Sigmoid colon (tissue), 7 donors: ENCODE measurements around the gene ZNF850. TPM values are rescaled to one million over a fixed set of nuclear protein-coding genes. Genes with fewer than 3 reads are reported as not detected.
A peak's percentile ranks its signal among the peaks of the same experiment; 100 is the strongest.

Experiments used
- DNase-seq: peaks from one replicate; pipeline ENCODE4 v3.0.0-alpha.2; 2019
- H3K27ac ChIP-seq, 4 donors: fragments of 200-600 bp; sonication (generic); one replicate each; pipeline ENCODE4 v1.5.1; 2016 to 2019; ENCODE audit warnings: mild to moderate bottlenecking in 1 of 4
- H3K27me3 ChIP-seq, 3 donors: fragments of 200-600 bp; sonication (generic); one replicate each; pipeline ENCODE4 v1.5.1; 2019; ENCODE audit warnings: mild to moderate bottlenecking in 1 of 3
- H3K36me3 ChIP-seq, 4 donors: fragments of 200-600 bp; sonication (generic); one replicate each; pipeline ENCODE4 v1.5.1; 2016 to 2019
- H3K4me1 ChIP-seq, 4 donors: fragments of 200-600 bp; sonication (generic); one replicate each; pipeline ENCODE4 v1.5.1; 2017 to 2019
- H3K4me3 ChIP-seq, 4 donors: fragments of 200-600 bp; sonication (generic); one replicate each; pipeline ENCODE4 v1.5.1; 2017 to 2019; ENCODE audit warnings: mild to moderate bottlenecking in 2 of 4, moderate library complexity in 1 of 4
- H3K9me3 ChIP-seq, 4 donors: fragments of 200-600 bp in 3 of 4; sonication (generic) in 3 of 4; one replicate each; pipeline versions ENCODE4 v1.5.1 to v1.6.1; 2013 to 2019
- EP300 ChIP-seq, 4 donors: sonication (generic); formaldehyde crosslinking; IDR thresholded peaks; one replicate each; pipeline ENCODE4 v1.6.1; 2017; ENCODE audit warnings: antibody characterized with exemption in 4 of 4
- POLR2A ChIP-seq, 2 donors: fragments of 450-650 bp; IDR thresholded peaks; one replicate each; pipeline ENCODE4 v1.6.1; 2016; ENCODE audit warnings: antibody characterized with exemption in 2 of 2, mild to moderate bottlenecking in 2 of 2, moderate library complexity in 2 of 2
- POLR2AphosphoS5 ChIP-seq, 4 donors: sonication (generic); formaldehyde crosslinking; IDR thresholded peaks; one replicate each; pipeline ENCODE4 v1.6.1; 2017; ENCODE audit warnings: antibody characterized with exemption in 4 of 4
- WGBS, 2 donors: extraction: QIAGEN DNeasy Blood & Tissue Kit; methylation state at CpG; one replicate each; pipeline ENCODE4 v1.1.7; 2013; 5-methylcytosine and 5-hydroxymethylcytosine counted together
- intact Hi-C: fragments of 100-400 bp; cut with DNase I; formaldehyde crosslinking; loops from one replicate; pipeline ENCODE4 v1.15.1; 2023
- polyA plus RNA-seq, 3 donors: library from polyadenylated mRNA; stranded (reverse); fragments of 200-250 nt; gene quantifications; one replicate each; pipeline ENCODE4 v1.2.3, GENCODE V29; 2013
- total RNA-seq, 4 donors: library from RNA; depleted of rRNA; stranded (reverse); fragments of >200 nt; gene quantifications; one replicate each; pipeline ENCODE4 v1.1.0, GENCODE V29; 2016
- TF ChIP-seq, protein P1 (sequence below), 4 experiments: fragments of 450-650 bp in 3 of 4; fragments of 200-600 bp in 1 of 4; IDR thresholded peaks; one replicate each; pipeline ENCODE4 v1.5.1; 2016 to 2019; ENCODE audit warnings: antibody characterized with exemption in 4 of 4, mild to moderate bottlenecking in 3 of 4, moderate library complexity in 2 of 4
- donor health status: healthy with polysubstance abuse.
- donor health status: Bipolar disorder and iron deficiency.
- donor health status: healthy.

Gene ZNF850
- 1 to 10 TPM; 2.2 to 4.6 (median 3.3) TPM for total RNA-seq
- 1 to 10 TPM in 1 of 3 donors, under 1 TPM in 2; 0.23 to 1.2 (median 0.55) TPM for polyA plus RNA-seq

DNA sequence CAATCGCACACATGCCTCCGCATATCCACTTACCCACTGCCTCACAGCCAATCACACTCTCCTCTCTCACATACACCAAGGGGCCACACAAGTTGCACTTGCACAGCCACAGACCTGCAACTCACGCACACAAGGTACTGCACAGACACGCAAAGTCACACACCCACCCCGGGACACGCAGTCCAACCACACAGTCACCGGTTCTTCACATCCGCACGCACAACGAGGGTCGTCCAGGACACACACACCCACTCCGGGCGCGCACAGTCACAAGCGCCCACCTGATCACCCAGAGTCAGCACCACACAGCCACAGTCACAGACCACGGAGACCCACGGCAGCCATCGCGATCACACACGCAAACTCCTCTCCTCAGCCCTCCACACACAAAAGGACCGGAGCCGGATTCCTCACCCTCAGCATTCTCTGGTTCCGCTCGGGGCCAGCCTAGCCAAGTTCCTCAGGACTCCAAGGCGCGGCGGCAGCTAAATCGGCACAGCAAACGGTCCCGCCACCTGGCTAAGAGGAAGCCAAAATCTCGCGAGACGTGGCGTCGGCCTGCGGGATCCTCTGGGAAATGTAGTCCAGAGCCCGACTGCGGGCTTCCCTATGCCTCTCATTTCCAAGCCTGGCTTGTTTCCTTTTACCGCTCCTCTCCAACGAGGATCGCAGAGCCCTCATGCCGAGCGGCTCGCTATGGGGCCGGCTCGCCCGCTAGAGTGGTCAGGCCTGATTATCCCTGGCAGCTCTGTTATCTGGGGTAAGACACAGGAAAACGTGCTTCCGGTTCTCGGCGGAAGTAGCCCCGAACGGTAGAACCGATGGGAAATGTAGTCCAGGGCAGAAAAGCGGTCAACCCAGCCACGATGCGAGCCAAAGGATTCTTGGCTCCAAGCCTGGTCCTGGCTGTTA is at the start of gene ZNF850:
TSS of gene ZNF850 (minus strand) at position 497 of the 912 bp plus-strand sequence. CDS start 10,201 bp downstream, outside the sequence.
- DNase-seq: peak; percentile 97
- H3K27me3 ChIP-seq: peaks cover 0 to 9% (median 0%) of the 10 kb centered on the region in 3 donors
- peak within 1 kb of the TSS; percentile 53 to 76 (median 71) for H3K4me3 ChIP-seq
- H3K27ac ChIP-seq: peak within 1 kb of the TSS; percentile 80 to 88 (median 84)
- intact Hi-C loops: loop anchor here (2.0 kb wide), 5 partner anchors 24 to 306 kb away; partner anchors contain the start of genes ZNF345, ZNF420, ZNF461 and ZNF790
- H3K9me3 ChIP-seq: peaks cover 0 to 27% (median 5%) of the 10 kb centered on the region in 4 donors
- TF ChIP-seq, protein P1, sequence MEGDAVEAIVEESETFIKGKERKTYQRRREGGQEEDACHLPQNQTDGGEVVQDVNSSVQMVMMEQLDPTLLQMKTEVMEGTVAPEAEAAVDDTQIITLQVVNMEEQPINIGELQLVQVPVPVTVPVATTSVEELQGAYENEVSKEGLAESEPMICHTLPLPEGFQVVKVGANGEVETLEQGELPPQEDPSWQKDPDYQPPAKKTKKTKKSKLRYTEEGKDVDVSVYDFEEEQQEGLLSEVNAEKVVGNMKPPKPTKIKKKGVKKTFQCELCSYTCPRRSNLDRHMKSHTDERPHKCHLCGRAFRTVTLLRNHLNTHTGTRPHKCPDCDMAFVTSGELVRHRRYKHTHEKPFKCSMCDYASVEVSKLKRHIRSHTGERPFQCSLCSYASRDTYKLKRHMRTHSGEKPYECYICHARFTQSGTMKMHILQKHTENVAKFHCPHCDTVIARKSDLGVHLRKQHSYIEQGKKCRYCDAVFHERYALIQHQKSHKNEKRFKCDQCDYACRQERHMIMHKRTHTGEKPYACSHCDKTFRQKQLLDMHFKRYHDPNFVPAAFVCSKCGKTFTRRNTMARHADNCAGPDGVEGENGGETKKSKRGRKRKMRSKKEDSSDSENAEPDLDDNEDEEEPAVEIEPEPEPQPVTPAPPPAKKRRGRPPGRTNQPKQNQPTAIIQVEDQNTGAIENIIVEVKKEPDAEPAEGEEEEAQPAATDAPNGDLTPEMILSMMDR (IDR thresholded peaks at IDR 0.05): no peak
- TF ChIP-seq EP300 (IDR thresholded peaks at IDR 0.05) (no peak), POLR2AphosphoS5 (IDR thresholded peaks at IDR 0.05) (peak; percentile 15 to 78 (median 53)), POLR2A (IDR thresholded peaks at IDR 0.05) (no peak)
- H3K4me1 ChIP-seq: peaks cover 0 to 20% (median 10%) of the 10 kb centered on the region in 4 donors
- no peaks in the 10 kb centered on the region for H3K36me3 ChIP-seq
- WGBS, 2 donors: 0% methylated on average over 57 of the region's 57 CpGs

DNA sequence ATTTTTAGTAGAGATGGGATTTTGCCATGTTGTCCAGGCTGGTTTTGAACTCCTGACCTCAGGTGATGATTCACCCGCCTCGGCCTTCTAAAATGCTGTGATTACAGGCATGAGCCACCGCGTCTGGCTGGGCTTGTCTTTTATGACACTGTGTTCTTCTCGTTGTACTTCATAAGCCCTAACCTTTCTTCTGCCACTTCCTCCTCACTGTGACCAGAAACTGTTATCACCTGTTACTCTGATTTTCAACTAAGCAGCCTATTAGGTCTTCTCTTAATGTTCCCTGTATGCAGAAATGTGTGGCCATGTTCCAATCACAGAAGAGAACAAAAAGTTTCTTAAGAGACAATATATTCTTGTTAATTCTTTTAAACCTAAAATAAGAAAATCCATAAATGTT is 49.2 kb upstream of the ZNF850 start:
- TF ChIP-seq EP300 (IDR thresholded peaks at IDR 0.05) (no peak), POLR2AphosphoS5 (IDR thresholded peaks at IDR 0.05) (no peak), POLR2A (IDR thresholded peaks at IDR 0.05) (no peak)
- TF ChIP-seq, protein P1 (IDR thresholded peaks at IDR 0.05): no peak
- Histone ChIP-seq H3K27ac (no peak overlapping the region), H3K4me3 (no peak overlapping the region), H3K36me3 (peaks cover 34 to 97% (median 74%) of the 10 kb centered on the region in 4 donors), H3K4me1 (no peaks in the 10 kb centered on the region), H3K9me3 (peaks cover 67 to 93% (median 84%) of the 10 kb centered on the region in 4 donors), H3K27me3 (no peaks in the 10 kb centered on the region)
- WGBS, 2 donors: 96 to 97% methylated on average over 5 of the region's 5 CpGs
- intact Hi-C loops: no loop called here
- no peak for DNase-seq

DNA sequence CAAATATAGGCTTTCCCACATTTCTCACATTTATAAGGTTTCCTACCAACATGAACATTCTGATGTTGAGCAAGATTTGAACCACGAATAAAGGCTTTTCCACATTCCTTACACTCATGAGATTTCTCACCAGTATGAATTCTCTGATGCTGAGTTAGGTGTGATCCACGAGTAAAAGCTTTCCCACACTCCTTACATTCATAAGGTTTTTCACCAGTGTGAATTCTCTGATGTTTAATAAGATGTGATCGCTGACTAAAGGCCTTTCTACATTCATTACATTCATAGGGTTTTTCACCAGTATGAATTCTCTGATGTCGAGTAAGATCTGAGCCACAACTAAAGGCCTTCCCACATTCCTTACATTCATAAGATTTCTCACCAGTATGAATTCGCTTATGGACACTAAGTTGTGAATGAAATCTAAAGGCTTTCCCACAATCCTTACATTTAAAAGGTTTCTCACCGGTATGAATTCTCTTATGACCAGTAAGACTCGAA is 46.6 kb upstream of the ZNF850 start:
- peaks cover 22 to 98% (median 66%) of the 10 kb centered on the region in 4 donors for H3K36me3 ChIP-seq
- WGBS, 2 donors: 95 to 97% methylated on average over 7 of the region's 7 CpGs

DNA sequence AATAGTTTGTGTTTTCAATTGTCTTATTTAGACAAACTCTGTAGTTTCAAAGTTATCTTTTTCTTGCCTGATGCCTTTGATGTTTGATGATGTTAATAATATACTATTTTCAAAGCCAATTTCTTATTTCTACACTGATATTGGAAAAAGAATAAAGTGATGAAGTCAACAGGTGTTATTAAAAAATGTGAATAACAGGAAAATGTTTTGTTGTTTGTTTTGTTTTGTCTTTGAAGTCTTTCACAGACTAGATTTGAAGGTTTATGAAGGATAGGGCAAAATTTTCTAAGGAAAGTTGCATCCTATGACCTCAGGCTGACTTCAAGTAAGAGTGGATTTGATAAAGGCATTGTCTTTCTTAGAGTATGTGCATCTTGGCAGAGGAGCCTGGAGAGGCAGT is 34.4 kb upstream of the ZNF850 start:
- DNase-seq: no peak
- Histone ChIP-seq H3K27ac (no peak overlapping the region), H3K9me3 (peaks cover 28 to 60% (median 47%) of the 10 kb centered on the region in 4 donors), H3K36me3 (peaks cover 0 to 68% (median 22%) of the 10 kb centered on the region in 4 donors), H3K27me3 (no peaks in the 10 kb centered on the region), H3K4me3 (no peak overlapping the region), H3K4me1 (no peaks in the 10 kb centered on the region)
- TF ChIP-seq EP300 (IDR thresholded peaks at IDR 0.05): no peak
- intact Hi-C loops: no loop called here

More for the DNA sequence above, 46.6 kb upstream of the ZNF850 start:
- no peak overlapping the region for H3K27ac ChIP-seq
- H3K4me1 ChIP-seq: no peaks in the 10 kb centered on the region
- H3K9me3 ChIP-seq: peaks cover 68 to 98% (median 87%) of the 10 kb centered on the region in 4 donors
- intact Hi-C loops: loop anchor here (10.0 kb wide), 1 partner anchor 46 kb away; no protein-coding TSS in a partner anchor
- no peak for TF ChIP-seq POLR2AphosphoS5 (IDR thresholded peaks at IDR 0.05)
- TF ChIP-seq, protein P1 (IDR thresholded peaks at IDR 0.05): no peak
- TF ChIP-seq POLR2A (IDR thresholded peaks at IDR 0.05): no peak
- TF ChIP-seq EP300 (IDR thresholded peaks at IDR 0.05): no peak
- no peak for DNase-seq
- no peaks in the 10 kb centered on the region for H3K27me3 ChIP-seq
- H3K4me3 ChIP-seq: no peak overlapping the region

DNA sequence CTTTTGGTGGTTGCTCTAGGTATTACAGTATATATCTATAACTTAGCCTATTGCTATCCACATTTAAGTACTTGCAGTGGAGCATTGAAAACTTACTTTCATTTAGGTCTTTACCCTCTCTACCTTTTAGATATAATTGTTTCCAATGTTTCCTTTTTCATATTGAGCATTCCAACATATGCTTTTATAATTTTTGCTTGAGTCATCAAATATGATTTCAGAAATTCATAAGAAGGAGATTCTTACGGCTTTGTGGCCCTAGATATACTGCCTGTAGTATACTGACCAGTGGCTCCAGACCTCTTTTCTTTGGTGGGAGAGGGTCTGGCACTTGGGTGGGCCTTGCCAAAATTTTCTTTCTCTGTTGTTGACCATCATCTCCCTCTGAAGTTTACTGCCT is 32.8 kb upstream of the ZNF850 start:
- 94 to 97% methylated on average over 1 of the region's 1 CpG for WGBS, 2 donors
- H3K36me3 ChIP-seq: peaks cover 0 to 75% (median 29%) of the 10 kb centered on the region in 4 donors

More for the DNA sequence above, 32.8 kb upstream of the ZNF850 start:
- H3K4me1 ChIP-seq: no peaks in the 10 kb centered on the region
- intact Hi-C loops: no loop called here
- H3K9me3 ChIP-seq: peaks cover 26 to 47% (median 42%) of the 10 kb centered on the region in 4 donors
- no peak overlapping the region for H3K4me3 ChIP-seq
- DNase-seq: no peak
- TF ChIP-seq POLR2AphosphoS5 (IDR thresholded peaks at IDR 0.05) (no peak), POLR2A (IDR thresholded peaks at IDR 0.05) (no peak), EP300 (IDR thresholded peaks at IDR 0.05) (no peak)
- TF ChIP-seq, protein P1 (IDR thresholded peaks at IDR 0.05): no peak
- no peak overlapping the region for H3K27ac ChIP-seq
- H3K27me3 ChIP-seq: no peaks in the 10 kb centered on the region
